NCI-H1694 treated with DMSO at 0.1 percent for 48 hours (cell line): ENCODE results near the gene PIAS1.

Experiments used
- DNase-seq: peaks from one replicate; lab custom pipeline; 2025; lab: John Stamatoyannopoulos, UW

PIAS1 gene

GRCh38 chr15:68235022-68235421, 180.9 kb downstream of the PIAS1 start:
- no peak for DNase-seq

GRCh38 chr15:68239025-68239424, 184.9 kb downstream of the PIAS1 start:
- DNase-seq, result no peak

- DNase-seq, result no peak
Observed at GRCh38 chr15:68241088-68241935, 187.2 kb downstream of the PIAS1 start.
